ENCODE data around the gene RAB18.

GRCh38 chr10:27470885-27471284 is 33.2 kb upstream of the RAB18 start:
- TF ChIP-seq CTCF (IDR thresholded peaks at IDR 0.05; ENCODE audit: low read depth, low read length) (no peak), EZH2phosphoT487 (IDR thresholded peaks at IDR 0.05; ENCODE audit: low read depth) (no peak)

Measured in OCI-LY3 (cell line).